ENCODE data around the gene CLDN11.

The CLDN11 gene

GRCh38 chr3:170436697-170437096 is 18.0 kb downstream of the CLDN11 start:
- TF ChIP-seq, protein P1, sequence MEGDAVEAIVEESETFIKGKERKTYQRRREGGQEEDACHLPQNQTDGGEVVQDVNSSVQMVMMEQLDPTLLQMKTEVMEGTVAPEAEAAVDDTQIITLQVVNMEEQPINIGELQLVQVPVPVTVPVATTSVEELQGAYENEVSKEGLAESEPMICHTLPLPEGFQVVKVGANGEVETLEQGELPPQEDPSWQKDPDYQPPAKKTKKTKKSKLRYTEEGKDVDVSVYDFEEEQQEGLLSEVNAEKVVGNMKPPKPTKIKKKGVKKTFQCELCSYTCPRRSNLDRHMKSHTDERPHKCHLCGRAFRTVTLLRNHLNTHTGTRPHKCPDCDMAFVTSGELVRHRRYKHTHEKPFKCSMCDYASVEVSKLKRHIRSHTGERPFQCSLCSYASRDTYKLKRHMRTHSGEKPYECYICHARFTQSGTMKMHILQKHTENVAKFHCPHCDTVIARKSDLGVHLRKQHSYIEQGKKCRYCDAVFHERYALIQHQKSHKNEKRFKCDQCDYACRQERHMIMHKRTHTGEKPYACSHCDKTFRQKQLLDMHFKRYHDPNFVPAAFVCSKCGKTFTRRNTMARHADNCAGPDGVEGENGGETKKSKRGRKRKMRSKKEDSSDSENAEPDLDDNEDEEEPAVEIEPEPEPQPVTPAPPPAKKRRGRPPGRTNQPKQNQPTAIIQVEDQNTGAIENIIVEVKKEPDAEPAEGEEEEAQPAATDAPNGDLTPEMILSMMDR (conservative IDR thresholded peaks at IDR 0.05; ENCODE audit: control insufficient read depth, insufficient read depth, low read depth, low read length) = no peak
- DNase-seq (ENCODE audit: low read depth) = no peak
- no peak overlapping the region for H3K4me3 ChIP-seq (ENCODE audit: control insufficient read depth, low read depth, low read length)

GRCh38 chr3:170437176-170437575 is 18.5 kb downstream of the CLDN11 start:
- no peak overlapping the region for H3K4me3 ChIP-seq (ENCODE audit: control insufficient read depth, low read depth, low read length)
- TF ChIP-seq, protein P1 (conservative IDR thresholded peaks at IDR 0.05; ENCODE audit: control insufficient read depth, insufficient read depth, low read depth, low read length) = no peak
- no peak for DNase-seq (ENCODE audit: low read depth)

- DNase-seq (ENCODE audit: low read depth) = no peak
- H3K4me3 ChIP-seq (ENCODE audit: control insufficient read depth, low read depth, low read length) = no peak overlapping the region
- TF ChIP-seq, protein P1 (conservative IDR thresholded peaks at IDR 0.05; ENCODE audit: control insufficient read depth, insufficient read depth, low read depth, low read length) = no peak
These were observed 19.2 kb downstream of the CLDN11 start for GRCh38 chr3:170437696-170438407.

DNA sequence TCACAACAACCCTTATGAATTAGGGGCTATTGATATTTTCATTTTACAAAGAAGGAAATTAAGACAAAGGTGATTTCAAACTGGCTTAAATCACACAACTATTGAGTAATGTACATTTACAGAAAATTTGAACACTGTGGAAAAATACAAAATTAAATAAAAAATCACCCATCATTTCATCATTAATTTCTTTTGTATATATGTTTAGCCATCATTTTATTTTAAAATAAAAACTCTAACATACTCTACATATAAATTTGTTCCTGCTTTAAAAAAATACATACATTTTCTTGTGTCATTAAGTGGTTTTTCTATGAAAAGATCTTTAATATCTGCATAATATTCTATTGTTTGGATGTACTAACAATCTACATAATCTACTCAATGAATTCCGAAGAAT is 20.2 kb downstream of the CLDN11 start:
- DNase-seq (ENCODE audit: low read depth) = no peak
- H3K4me3 ChIP-seq (ENCODE audit: control insufficient read depth, low read depth, low read length) = no peak overlapping the region
- TF ChIP-seq, protein P1 (conservative IDR thresholded peaks at IDR 0.05; ENCODE audit: control insufficient read depth, insufficient read depth, low read depth, low read length) = no peak

- peak; percentile 63 for DNase-seq (ENCODE audit: low read depth)
- TF ChIP-seq, protein P1 (conservative IDR thresholded peaks at IDR 0.05; ENCODE audit: control insufficient read depth, insufficient read depth, low read depth, low read length) = no peak
- no peak overlapping the region for H3K4me3 ChIP-seq (ENCODE audit: control insufficient read depth, low read depth, low read length)
These were observed 21.7 kb downstream of the CLDN11 start for GRCh38 chr3:170440344-170440743.

GRCh38 chr3:170441412-170441811 is 22.7 kb downstream of the CLDN11 start:
- no peak overlapping the region for H3K4me3 ChIP-seq (ENCODE audit: control insufficient read depth, low read depth, low read length)
- DNase-seq (ENCODE audit: low read depth) = no peak
- TF ChIP-seq, protein P1 (conservative IDR thresholded peaks at IDR 0.05; ENCODE audit: control insufficient read depth, insufficient read depth, low read depth, low read length) = no peak
